Measurements from ENCODE around the gene MANF.
"Not testable (repeated sequence)": the region's sequence is repeated elsewhere in the genome, so short reads cannot be mapped to it uniquely, and the experiment has no call there.

Gene MANF

GRCh38 chr3:51386159-51386851 is 1.2 kb downstream of the MANF start:
- Histone ChIP-seq H3K36me3 (peaks cover 6% of the 10 kb centered on the region), H3K9me3 (no peaks in the 10 kb centered on the region), H3K27me3 (no peaks in the 10 kb centered on the region), H3K4me1 (no peaks in the 10 kb centered on the region; the same call in 1 of the 2 replicates), H3K4me3 (ENCODE audit: low read depth, low read length) (peak overlapping the region; percentile 84)
- no peak for TF ChIP-seq CTCF (IDR thresholded peaks at IDR 0.05; ENCODE audit: low read depth, low read length)
- no peak for DNase-seq

- TF ChIP-seq CTCF (IDR thresholded peaks at IDR 0.05; ENCODE audit: low read depth, low read length) = no peak
- Histone ChIP-seq H3K36me3 (peaks cover 6% of the 10 kb centered on the region), H3K4me3 (ENCODE audit: low read depth, low read length) (peak overlapping the region; percentile 84), H3K27me3 (no peaks in the 10 kb centered on the region), H3K4me1 (no peaks in the 10 kb centered on the region; the same call in 1 of the 2 replicates), H3K9me3 (no peaks in the 10 kb centered on the region)
- DNase-seq = no peak
These were observed 1.8 kb downstream of the MANF start for GRCh38 chr3:51386852-51387229.

GRCh38 chr3:51387281-51387680 is 2.2 kb downstream of the MANF start:
- H3K9me3 ChIP-seq; H3K36me3 ChIP-seq; H3K4me3 ChIP-seq (ENCODE audit: low read depth, low read length); DNase-seq; H3K27me3 ChIP-seq; H3K4me1 ChIP-seq: not testable (repeated sequence)

GRCh38 chr3:51388286-51389029 is 3.4 kb downstream of the MANF start:
- DNase-seq = peak; percentile 24
- peaks cover 19% of the 10 kb centered on the region for H3K36me3 ChIP-seq
- no peaks in the 10 kb centered on the region; the same call in 1 of the 2 replicates for H3K4me1 ChIP-seq

GRCh38 chr3:51389423-51390183 is 4.5 kb downstream of the MANF start:
- H3K4me3 ChIP-seq (ENCODE audit: low read depth, low read length) = no peak overlapping the region
- DNase-seq = peak; percentile 64
- H3K27me3 ChIP-seq = no peaks in the 10 kb centered on the region
- no peaks in the 10 kb centered on the region for H3K9me3 ChIP-seq
- H3K4me1 ChIP-seq = no peaks in the 10 kb centered on the region; the same call in 1 of the 2 replicates
- TF ChIP-seq CTCF (IDR thresholded peaks at IDR 0.05; ENCODE audit: low read depth, low read length) = peak; percentile 71
- H3K36me3 ChIP-seq = peaks cover 28% of the 10 kb centered on the region

More at GRCh38 chr3:51388286-51389029, 3.4 kb downstream of the MANF start:
- H3K9me3 ChIP-seq = no peaks in the 10 kb centered on the region
- H3K4me3 ChIP-seq (ENCODE audit: low read depth, low read length) = no peak overlapping the region
- no peaks in the 10 kb centered on the region for H3K27me3 ChIP-seq
- peak; percentile 50 for TF ChIP-seq CTCF (IDR thresholded peaks at IDR 0.05; ENCODE audit: low read depth, low read length)

- Histone ChIP-seq H3K9me3 (no peaks in the 10 kb centered on the region), H3K36me3 (peaks cover 36% of the 10 kb centered on the region), H3K4me3 (ENCODE audit: low read depth, low read length) (peak overlapping the region; percentile 28), H3K27me3 (no peaks in the 10 kb centered on the region), H3K4me1 (no peaks in the 10 kb centered on the region; the same call in 1 of the 2 replicates)
- no peak for TF ChIP-seq CTCF (IDR thresholded peaks at IDR 0.05; ENCODE audit: low read depth, low read length)
- no peak for DNase-seq
These were observed 5.4 kb downstream of the MANF start for GRCh38 chr3:51390246-51391074.
